ENCODE results near the gene OSM.
"Not testable (repeated sequence)": the region's sequence is repeated elsewhere in the genome, so short reads cannot be mapped to it uniquely, and the experiment has no call there.

Gene OSM

GRCh38 chr22:30245985-30246813 is 20.5 kb downstream of the OSM start, which contains the start of gene LIF:
LIF (minus strand) TSS chr22:30246759; CDS start chr22:30246695, 64 bp downstream.
- DNase-seq (ENCODE audit: low read depth in 2 of 2, low spot score in 1 of 2), result no peak

GRCh38 chr22:30245181-30245984 is 21.3 kb downstream of the OSM start:
- DNase-seq (ENCODE audit: low read depth in 2 of 2, low spot score in 1 of 2), result no peak

GRCh38 chr22:30244641-30245040 is 22.0 kb downstream of the OSM start:
- no peak for DNase-seq (ENCODE audit: low read depth in 2 of 2, low spot score in 1 of 2)

GRCh38 chr22:30244066-30244465 is 22.6 kb downstream of the OSM start:
- no peak for DNase-seq (ENCODE audit: low read depth in 2 of 2, low spot score in 1 of 2)

- no peak for DNase-seq (ENCODE audit: low read depth in 2 of 2, low spot score in 1 of 2)
Observed at GRCh38 chr22:30243661-30244060, 23.0 kb downstream of the OSM start.

GRCh38 chr22:30241576-30242371 is 24.9 kb downstream of the OSM start:
- DNase-seq (ENCODE audit: low read depth in 2 of 2, low spot score in 1 of 2), result no peak

- no peak for DNase-seq (ENCODE audit: low read depth in 2 of 2, low spot score in 1 of 2)
Observed at GRCh38 chr22:30240541-30241417, 25.9 kb downstream of the OSM start.

- no peak for DNase-seq (ENCODE audit: low read depth in 2 of 2, low spot score in 1 of 2)
Observed at GRCh38 chr22:30239488-30240405, 26.9 kb downstream of the OSM start.

GRCh38 chr22:30238661-30239487 is 27.8 kb downstream of the OSM start:
- no peak for DNase-seq (ENCODE audit: low read depth in 2 of 2, low spot score in 1 of 2)

- no peak for DNase-seq (ENCODE audit: low read depth in 2 of 2, low spot score in 1 of 2)
Observed at GRCh38 chr22:30238136-30238535, 28.5 kb downstream of the OSM start.

- no peak for DNase-seq (ENCODE audit: low read depth in 2 of 2, low spot score in 1 of 2)
Observed at GRCh38 chr22:30236875-30237274, 29.8 kb downstream of the OSM start.

GRCh38 chr22:30235687-30236170 is 30.9 kb downstream of the OSM start:
- DNase-seq (ENCODE audit: low read depth in 2 of 2, low spot score in 1 of 2), result no peak

- DNase-seq (ENCODE audit: low read depth in 2 of 2, low spot score in 1 of 2), result no peak
Observed at GRCh38 chr22:30234786-30235470, 31.7 kb downstream of the OSM start.

- not testable (repeated sequence) for DNase-seq (ENCODE audit: low read depth in 2 of 2, low spot score in 1 of 2)
Observed at GRCh38 chr22:30234325-30234724, 32.3 kb downstream of the OSM start.

- DNase-seq (ENCODE audit: low read depth in 2 of 2, low spot score in 1 of 2), result no peak
Observed at GRCh38 chr22:30233582-30233981, 33.1 kb downstream of the OSM start.

GRCh38 chr22:30232716-30233218 is 33.9 kb downstream of the OSM start:
- DNase-seq (ENCODE audit: low read depth in 2 of 2, low spot score in 1 of 2), result no peak

GRCh38 chr22:30230787-30231461 is 35.7 kb downstream of the OSM start:
- no peak for DNase-seq (ENCODE audit: low read depth in 2 of 2, low spot score in 1 of 2)
